Stomach (tissue), 4 donors: ENCODE data around the gene NDNF.

ENCODE experiments used
- CTCF ChIP-seq, 7 experiments: fragments of 450-650 bp in 4 of 7; fragments of 200-600 bp in 3 of 7; sonication (generic) in 3 of 7; IDR thresholded peaks; one replicate each; pipeline ENCODE4 v1.5.1; 2016 to 2019; ENCODE audit warnings: antibody characterized with exemption in 7 of 7, control low read depth in 2 of 7, mild to moderate bottlenecking in 1 of 7
- POLR2A ChIP-seq, 4 donors: fragments of 450-650 bp; IDR thresholded peaks; one replicate each; pipeline ENCODE4 v1.6.1; 2016; ENCODE audit warnings: antibody characterized with exemption in 4 of 4, control low read depth in 2 of 4, mild to moderate bottlenecking in 1 of 4, moderate library complexity in 1 of 4
- POLR2AphosphoS5 ChIP-seq, 3 donors: sonication (generic); formaldehyde crosslinking; IDR thresholded peaks; one replicate each; pipeline ENCODE4 v1.6.1; 2016; ENCODE audit warnings: antibody characterized with exemption in 3 of 3

DNA sequence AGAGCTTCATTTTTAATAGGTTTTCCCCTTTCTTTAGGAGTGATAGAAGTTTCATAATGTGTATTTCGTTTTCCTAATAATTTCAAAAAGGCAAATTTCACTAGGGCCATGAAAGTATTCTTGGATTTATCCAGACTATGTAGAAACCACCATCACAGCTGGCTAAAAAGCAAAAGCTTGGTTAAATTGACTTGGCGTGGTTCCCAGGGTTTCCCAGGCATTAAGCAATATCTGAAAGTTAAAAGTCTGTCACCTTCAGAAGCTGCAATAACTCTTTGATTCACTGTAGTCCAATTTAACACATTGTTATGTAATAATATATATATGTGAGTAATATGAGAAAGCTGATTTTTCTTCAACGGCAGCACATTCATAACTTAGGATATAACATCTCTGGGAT, 38.3 kb downstream of the NDNF start:
- TF ChIP-seq CTCF (IDR thresholded peaks at IDR 0.05), result no peak
- TF ChIP-seq POLR2A (IDR thresholded peaks at IDR 0.05), result no peak
- no peak for TF ChIP-seq POLR2AphosphoS5 (IDR thresholded peaks at IDR 0.05)
